C4-2B (cell line): ENCODE data around the gene GRIA1.

Source experiments
- H3K27ac ChIP-seq: fragments of 450-650 bp; 2 replicates; pipeline ENCODE4 v1.5.1; 2017
- CTCF ChIP-seq: fragments of 450-650 bp; conservative IDR thresholded peaks from 2 replicates; pipeline ENCODE4 v1.5.1; 2017; ENCODE audit warnings: mild to moderate bottlenecking
- ZFX ChIP-seq: fragments of 450-650 bp; IDR thresholded peaks from 2 replicates; pipeline ENCODE4 v1.6.1; 2017

Gene GRIA1

GRCh38 chr5:153797484-153797883, 307.0 kb downstream of the GRIA1 start:
- TF ChIP-seq ZFX (no peak), CTCF (no peak)

GRCh38 chr5:153798830-153799229, 308.4 kb downstream of the GRIA1 start:
- TF ChIP-seq ZFX (no peak), CTCF (no peak)
- H3K27ac ChIP-seq, result no peak overlapping the region

More at GRCh38 chr5:153797484-153797883, 307.0 kb downstream of the GRIA1 start:
- no peak overlapping the region for H3K27ac ChIP-seq

- TF ChIP-seq CTCF (no peak), ZFX (no peak)
- H3K27ac ChIP-seq, result no peak overlapping the region
Measured at GRCh38 chr5:153799466-153799865, 309.0 kb downstream of the GRIA1 start.

GRCh38 chr5:153802050-153802821, 311.8 kb downstream of the GRIA1 start:
- TF ChIP-seq CTCF (no peak), ZFX (no peak)
- no peak overlapping the region for H3K27ac ChIP-seq

GRCh38 chr5:153807801-153808200, 317.3 kb downstream of the GRIA1 start:
- no peak overlapping the region for H3K27ac ChIP-seq
- TF ChIP-seq ZFX (no peak), CTCF (no peak)

- TF ChIP-seq CTCF (no peak), ZFX (no peak)
- no peak overlapping the region for H3K27ac ChIP-seq
Measured at GRCh38 chr5:153809166-153809565, 318.7 kb downstream of the GRIA1 start.

- H3K27ac ChIP-seq, result no peak overlapping the region
- TF ChIP-seq ZFX, result no peak
- TF ChIP-seq CTCF, result no peak
Measured at GRCh38 chr5:153813901-153814300, 323.4 kb downstream of the GRIA1 start.
